ENCODE measurements around the gene TOR1A. TPM values are rescaled to one million over a fixed set of nuclear protein-coding genes. Genes with fewer than 3 reads are reported as not detected.

The TOR1A gene
- total RNA-seq, 1 experiment from 2014 or later, result 32.2 TPM

DNA sequence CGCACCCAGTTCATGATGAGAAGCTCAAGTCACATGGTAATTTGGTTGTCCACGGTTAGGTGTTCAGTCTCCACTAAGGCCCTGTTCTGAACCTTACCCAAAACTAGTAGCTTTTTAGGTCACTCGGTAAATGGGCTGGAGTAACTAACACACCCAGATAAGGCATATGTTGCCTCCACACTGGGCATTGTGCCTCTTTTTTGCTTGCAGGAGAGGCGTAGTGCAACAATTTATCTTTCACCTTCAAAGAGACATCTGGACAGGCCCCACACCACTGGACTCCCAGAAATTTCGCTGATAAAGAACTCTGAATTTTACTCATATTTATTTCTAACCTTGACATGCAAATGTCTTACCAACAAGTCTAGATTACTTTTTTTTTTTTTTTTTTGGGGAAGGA is 54.3 kb downstream of the TOR1A start:
- Histone ChIP-seq H3K27me3 (replicated peaks; ENCODE audit: control insufficient read depth, insufficient read depth, low read length) (no peaks in the 10 kb centered on the region), H3K4me1 (no peaks in the 10 kb centered on the region), H3K4me3 (ENCODE audit: low read depth, low read length) (no peak overlapping the region), H3K36me3 (ENCODE audit: control insufficient read depth, insufficient read depth, low read length) (no peaks in the 10 kb centered on the region), H3K9me3 (no peaks in the 10 kb centered on the region)
- ChIA-PET CTCF (interaction anchor here (0.7 to 1.1 kb wide), 3 partner anchors 10 to 910 kb away, joined by 3 to 6 read pairs (median 6); no protein-coding TSS in a partner anchor), POLR2A (no interaction called here)
- Mint-ChIP-seq H3K4me3 (ENCODE audit: unreplicated experiment) (no peak overlapping the region), H3K9me3 (ENCODE audit: unreplicated experiment) (no peaks in the 10 kb centered on the region), H3K27ac (ENCODE audit: unreplicated experiment) (no peak overlapping the region), H3K36me3 (ENCODE audit: insufficient read depth, unreplicated experiment) (no peaks in the 10 kb centered on the region), H3K4me1 (ENCODE audit: low read depth, unreplicated experiment) (no peaks in the 10 kb centered on the region), H3K27me3 (ENCODE audit: insufficient read depth, unreplicated experiment) (peaks cover 2% of the 10 kb centered on the region)
- DNase-seq, result no peak
- TF ChIP-seq, protein P1, sequence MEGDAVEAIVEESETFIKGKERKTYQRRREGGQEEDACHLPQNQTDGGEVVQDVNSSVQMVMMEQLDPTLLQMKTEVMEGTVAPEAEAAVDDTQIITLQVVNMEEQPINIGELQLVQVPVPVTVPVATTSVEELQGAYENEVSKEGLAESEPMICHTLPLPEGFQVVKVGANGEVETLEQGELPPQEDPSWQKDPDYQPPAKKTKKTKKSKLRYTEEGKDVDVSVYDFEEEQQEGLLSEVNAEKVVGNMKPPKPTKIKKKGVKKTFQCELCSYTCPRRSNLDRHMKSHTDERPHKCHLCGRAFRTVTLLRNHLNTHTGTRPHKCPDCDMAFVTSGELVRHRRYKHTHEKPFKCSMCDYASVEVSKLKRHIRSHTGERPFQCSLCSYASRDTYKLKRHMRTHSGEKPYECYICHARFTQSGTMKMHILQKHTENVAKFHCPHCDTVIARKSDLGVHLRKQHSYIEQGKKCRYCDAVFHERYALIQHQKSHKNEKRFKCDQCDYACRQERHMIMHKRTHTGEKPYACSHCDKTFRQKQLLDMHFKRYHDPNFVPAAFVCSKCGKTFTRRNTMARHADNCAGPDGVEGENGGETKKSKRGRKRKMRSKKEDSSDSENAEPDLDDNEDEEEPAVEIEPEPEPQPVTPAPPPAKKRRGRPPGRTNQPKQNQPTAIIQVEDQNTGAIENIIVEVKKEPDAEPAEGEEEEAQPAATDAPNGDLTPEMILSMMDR (IDR thresholded peaks at IDR 0.05; ENCODE audit: insufficient read depth in 1 of 2, low read depth in 1 of 2, low read length in 1 of 2, severe bottlenecking in 1 of 2, unreplicated experiment in 1 of 2), result no peak
- no TSS peak for BruUV-seq (replicated peaks)
- intact Hi-C loops (cut with micrococcal nuclease; ENCODE audit: unreplicated experiment), result no loop called here

DNA sequence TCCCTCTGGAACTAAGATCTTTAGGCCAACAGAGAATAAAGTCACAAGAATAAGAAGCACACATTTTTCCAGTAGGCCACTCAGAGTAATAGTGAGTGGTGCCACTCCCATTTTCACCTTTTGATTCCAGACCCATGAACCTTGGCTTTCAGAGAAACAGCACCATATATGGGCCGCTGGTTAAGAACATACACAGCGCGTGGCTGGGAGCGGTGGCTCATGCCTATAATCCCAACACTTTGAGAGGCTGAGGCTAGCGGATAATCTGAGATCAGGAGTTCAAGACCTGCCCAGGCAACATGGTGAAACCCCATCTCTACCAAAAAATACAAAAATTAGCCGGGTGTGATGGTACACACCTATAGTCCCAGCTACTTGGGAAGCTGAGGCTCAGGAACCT is 55.5 kb downstream of the TOR1A start:
- DNase-seq, result no peak
- Histone ChIP-seq H3K27me3 (replicated peaks; ENCODE audit: control insufficient read depth, insufficient read depth, low read length) (no peaks in the 10 kb centered on the region), H3K4me3 (ENCODE audit: low read depth, low read length) (no peak overlapping the region), H3K36me3 (ENCODE audit: control insufficient read depth, insufficient read depth, low read length) (no peaks in the 10 kb centered on the region), H3K4me1 (no peaks in the 10 kb centered on the region), H3K9me3 (no peaks in the 10 kb centered on the region)
- Mint-ChIP-seq H3K4me1 (ENCODE audit: low read depth, unreplicated experiment) (no peaks in the 10 kb centered on the region), H3K36me3 (ENCODE audit: insufficient read depth, unreplicated experiment) (no peaks in the 10 kb centered on the region), H3K9me3 (ENCODE audit: unreplicated experiment) (no peaks in the 10 kb centered on the region), H3K27ac (ENCODE audit: unreplicated experiment) (no peak overlapping the region), H3K4me3 (ENCODE audit: unreplicated experiment) (no peak overlapping the region), H3K27me3 (ENCODE audit: insufficient read depth, unreplicated experiment) (no peaks in the 10 kb centered on the region)
- intact Hi-C loops (cut with micrococcal nuclease; ENCODE audit: unreplicated experiment), result no loop called here
- BruUV-seq (replicated peaks), result no TSS peak
- ChIA-PET POLR2A (no interaction called here), CTCF (no interaction called here)
- TF ChIP-seq, protein P1 (IDR thresholded peaks at IDR 0.05; ENCODE audit: insufficient read depth in 1 of 2, low read depth in 1 of 2, low read length in 1 of 2, severe bottlenecking in 1 of 2, unreplicated experiment in 1 of 2), result no peak

DNA sequence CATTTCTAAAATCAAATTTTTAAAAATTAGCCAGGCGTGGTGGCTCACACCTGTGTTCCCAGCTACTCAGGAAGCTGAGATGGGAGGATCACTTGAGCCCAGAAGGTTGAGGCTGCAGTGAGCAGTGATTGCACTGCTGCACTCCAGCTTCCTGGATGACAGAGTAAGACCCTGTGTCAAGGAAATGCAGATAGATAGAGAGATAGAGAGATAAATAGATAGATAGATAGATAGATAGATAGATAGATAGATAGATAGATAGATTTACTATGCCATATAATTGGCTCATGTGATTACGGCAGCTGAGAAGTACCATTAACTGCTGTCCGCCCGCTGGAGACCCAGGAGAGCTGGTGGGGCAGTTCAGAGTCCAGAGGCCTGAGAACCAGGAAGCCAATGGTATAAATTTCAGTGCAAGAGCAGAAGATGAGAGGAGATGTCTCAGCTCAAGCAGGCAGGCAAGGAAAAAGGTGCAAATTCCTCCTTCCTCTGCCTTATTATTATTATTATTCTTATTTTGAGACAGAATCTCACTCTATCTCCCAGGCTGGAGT is 58.1 kb downstream of the TOR1A start:
- ChIA-PET CTCF (interaction anchor here (1.4 kb wide), 1 partner anchor 13 kb away, joined by 4 read pairs; the partner anchor contains the start of gene PTGES), POLR2A (no interaction called here)
- Histone ChIP-seq H3K27me3 (replicated peaks; ENCODE audit: control insufficient read depth, insufficient read depth, low read length) (no peaks in the 10 kb centered on the region), H3K4me3 (ENCODE audit: low read depth, low read length) (no peak overlapping the region), H3K4me1 (peaks cover 21% of the 10 kb centered on the region), H3K9me3 (no peaks in the 10 kb centered on the region), H3K36me3 (ENCODE audit: control insufficient read depth, insufficient read depth, low read length) (no peaks in the 10 kb centered on the region)
- TF ChIP-seq, protein P1 (IDR thresholded peaks at IDR 0.05; ENCODE audit: insufficient read depth in 1 of 2, low read depth in 1 of 2, low read length in 1 of 2, severe bottlenecking in 1 of 2, unreplicated experiment in 1 of 2), result no peak
- H3K27ac Mint-ChIP-seq (ENCODE audit: unreplicated experiment), result no peak overlapping the region
- intact Hi-C loops (cut with micrococcal nuclease; ENCODE audit: unreplicated experiment), result no loop called here
- DNase-seq, result no peak
- no peaks in the 10 kb centered on the region for H3K27me3 Mint-ChIP-seq (ENCODE audit: insufficient read depth, unreplicated experiment)
- no peak overlapping the region for H3K4me3 Mint-ChIP-seq (ENCODE audit: unreplicated experiment)
- H3K9me3 Mint-ChIP-seq (ENCODE audit: unreplicated experiment), result no peaks in the 10 kb centered on the region
- H3K4me1 Mint-ChIP-seq (ENCODE audit: low read depth, unreplicated experiment), result peaks cover 8% of the 10 kb centered on the region
- peaks cover 11% of the 10 kb centered on the region for H3K36me3 Mint-ChIP-seq (ENCODE audit: insufficient read depth, unreplicated experiment)
- no TSS peak for BruUV-seq (replicated peaks)
